Superior temporal gyrus (tissue), 1 donor: ENCODE data around the gene POU4F2.
"Not testable (repeated sequence)": the region's sequence is repeated elsewhere in the genome, so short reads cannot be mapped to it uniquely, and the experiment has no call there.

Experiments used
- DNase-seq: peaks from one replicate; pipeline ENCODE4 v3.0.0-alpha.2; 2016; ENCODE audit errors: extremely low spot score

POU4F2 gene

GRCh38 chr4:146654687-146655520 lies 16.2 kb downstream of the POU4F2 start:
- no peak for DNase-seq

- DNase-seq, result no peak
Observed at GRCh38 chr4:146655521-146655856, 16.8 kb downstream of the POU4F2 start.

GRCh38 chr4:146661367-146661766 lies 22.7 kb downstream of the POU4F2 start:
- DNase-seq, result no peak

GRCh38 chr4:146663968-146664311 lies 25.2 kb downstream of the POU4F2 start:
- not testable (repeated sequence) for DNase-seq

- DNase-seq, result no peak
Observed at GRCh38 chr4:146674829-146675570, 36.3 kb downstream of the POU4F2 start.
